ENCODE data around the gene WLS.

- no peak for TF ChIP-seq ZFP3 (CRISPR knock-in tag; IDR thresholded peaks at IDR 0.05)
- no peak for TF ChIP-seq PATZ1 (CRISPR knock-in tag; IDR thresholded peaks at IDR 0.05; ENCODE audit: borderline replicate concordance)
- no peak for TF ChIP-seq ARNTL (CRISPR knock-in tag; IDR thresholded peaks at IDR 0.05; ENCODE audit: borderline replicate concordance, low read depth)
- TF ChIP-seq ZNF8 (CRISPR knock-in tag; IDR thresholded peaks at IDR 0.05), result no peak
- no peak for TF ChIP-seq TOX (CRISPR knock-in tag; IDR thresholded peaks at IDR 0.05; ENCODE audit: borderline replicate concordance)
- TF ChIP-seq ISL1 (CRISPR knock-in tag; IDR thresholded peaks at IDR 0.05), result no peak
- no peak for TF ChIP-seq CREB5 (CRISPR knock-in tag; IDR thresholded peaks at IDR 0.05; ENCODE audit: low read depth)
- TF ChIP-seq ZFP30 (CRISPR knock-in tag; IDR thresholded peaks at IDR 0.05), result no peak
- no peak for TF ChIP-seq ZNF70 (CRISPR knock-in tag; IDR thresholded peaks at IDR 0.05)
- TF ChIP-seq GLIS3 (CRISPR knock-in tag; IDR thresholded peaks at IDR 0.05), result no peak
- TF ChIP-seq RARB (CRISPR knock-in tag; IDR thresholded peaks at IDR 0.05), result no peak
- no peak for TF ChIP-seq TSHZ2 (CRISPR knock-in tag; IDR thresholded peaks at IDR 0.05)
- TF ChIP-seq ZNF565 (CRISPR knock-in tag; conservative IDR thresholded peaks at IDR 0.05; ENCODE audit: low read depth), result no peak
- TF ChIP-seq CSDC2 (CRISPR knock-in tag; IDR thresholded peaks at IDR 0.05), result no peak
Measured at GRCh38 chr1:68220420-68220819, 11.9 kb downstream of the WLS start.
